RWPE2 (cell line): ENCODE data around the gene HCLS1.

Experiments used
- ATAC-seq: fragments of 200-7000 bp; cut with Tn5 transposase; 3 replicates; pipeline ENCODE4 v1.9.1; 2021; ENCODE audit warnings: low read depth
- DNase-seq: peaks from one replicate; pipeline ENCODE4 v3.0.0-alpha.2; 2020; ENCODE audit warnings: low spot score
- H3K27ac ChIP-seq: fragments of 450-650 bp; 2 replicates; pipeline ENCODE4 v1.5.1; 2017; ENCODE audit warnings: mild to moderate bottlenecking; ENCODE audit not compliant: poor library complexity, severe bottlenecking
- H3K27me3 ChIP-seq: fragments of 250-450 bp; sonication (Bioruptor Pico); 2 replicates; pipeline ENCODE4 v1.5.1; 2021; ENCODE audit warnings: mild to moderate bottlenecking, moderate library complexity; ENCODE audit not compliant: insufficient read depth, poor library complexity, severe bottlenecking
- H3K36me3 ChIP-seq: fragments of 250-450 bp; sonication (Bioruptor Pico); 2 replicates; pipeline ENCODE4 v1.5.1; 2020; ENCODE audit warnings: low read depth, mild to moderate bottlenecking, moderate library complexity
- H3K4me1 ChIP-seq: fragments of 250-450 bp; sonication (Bioruptor Pico); 2 replicates; pipeline ENCODE4 v1.5.1; 2021; ENCODE audit warnings: mild to moderate bottlenecking, moderate library complexity; ENCODE audit not compliant: insufficient read depth, poor library complexity, severe bottlenecking
- H3K4me3 ChIP-seq: fragments of 250-450 bp; sonication (Bioruptor Pico); 2 replicates; pipeline ENCODE4 v1.5.1; 2021; ENCODE audit warnings: mild to moderate bottlenecking, moderate library complexity; ENCODE audit not compliant: severe bottlenecking
- H3K9me3 ChIP-seq: fragments of 250-450 bp; sonication (Bioruptor Pico); 2 replicates; pipeline ENCODE4 v1.5.1; 2021; ENCODE audit warnings: mild to moderate bottlenecking, moderate library complexity; ENCODE audit not compliant: severe bottlenecking
- CTCF ChIP-seq: fragments of 450-650 bp; IDR thresholded peaks from one replicate; pipeline ENCODE4 v1.5.1; 2017; ENCODE audit warnings: mild to moderate bottlenecking, moderate library complexity; ENCODE audit not compliant: poor library complexity, severe bottlenecking

HCLS1 gene

GRCh38 chr3:121637922-121638321, 22.8 kb downstream of the HCLS1 start:
- Histone ChIP-seq H3K4me3 (no peak overlapping the region), H3K27ac (no peak overlapping the region), H3K9me3 (no peaks in the 10 kb centered on the region), H3K27me3 (no peaks in the 10 kb centered on the region), H3K4me1 (no peaks in the 10 kb centered on the region), H3K36me3 (no peaks in the 10 kb centered on the region)
- TF ChIP-seq CTCF, result no peak
- DNase-seq (no peak), ATAC-seq (no peak)

- TF ChIP-seq CTCF, result no peak
- Histone ChIP-seq H3K27ac (no peak overlapping the region), H3K4me1 (no peaks in the 10 kb centered on the region), H3K4me3 (no peak overlapping the region), H3K9me3 (no peaks in the 10 kb centered on the region), H3K27me3 (no peaks in the 10 kb centered on the region), H3K36me3 (no peaks in the 10 kb centered on the region)
- no peak for ATAC-seq
- DNase-seq, result no peak
Measured at GRCh38 chr3:121630355-121630754, 30.3 kb downstream of the HCLS1 start.

GRCh38 chr3:121629601-121630000, 31.1 kb downstream of the HCLS1 start:
- H3K9me3 ChIP-seq, result no peaks in the 10 kb centered on the region
- no peak for ATAC-seq

GRCh38 chr3:121627622-121628021, 33.1 kb downstream of the HCLS1 start:
- Histone ChIP-seq H3K4me3 (no peak overlapping the region), H3K4me1 (no peaks in the 10 kb centered on the region), H3K9me3 (no peaks in the 10 kb centered on the region), H3K27ac (no peak overlapping the region), H3K36me3 (no peaks in the 10 kb centered on the region), H3K27me3 (no peaks in the 10 kb centered on the region)
- TF ChIP-seq CTCF, result no peak
- DNase-seq (no peak), ATAC-seq (no peak)

More at GRCh38 chr3:121629601-121630000, 31.1 kb downstream of the HCLS1 start:
- no peak for TF ChIP-seq CTCF
- Histone ChIP-seq H3K4me1 (no peaks in the 10 kb centered on the region), H3K27me3 (no peaks in the 10 kb centered on the region), H3K36me3 (no peaks in the 10 kb centered on the region), H3K27ac (no peak overlapping the region), H3K4me3 (no peak overlapping the region)
- no peak for DNase-seq

GRCh38 chr3:121627211-121627610, 33.5 kb downstream of the HCLS1 start:
- Histone ChIP-seq H3K27ac (no peak overlapping the region), H3K4me1 (no peaks in the 10 kb centered on the region), H3K9me3 (no peaks in the 10 kb centered on the region), H3K27me3 (no peaks in the 10 kb centered on the region), H3K4me3 (no peak overlapping the region), H3K36me3 (no peaks in the 10 kb centered on the region)
- DNase-seq (no peak), ATAC-seq (no peak)
- no peak for TF ChIP-seq CTCF
